Measurements from ENCODE around the gene SLC39A11. TPM values are rescaled to one million over a fixed set of nuclear protein-coding genes. Genes with fewer than 3 reads are reported as not detected.

Gene SLC39A11
- total RNA-seq, 3 donors from 2014 or later: 16.7 to 23.3 (median 20.1) TPM

DNA sequence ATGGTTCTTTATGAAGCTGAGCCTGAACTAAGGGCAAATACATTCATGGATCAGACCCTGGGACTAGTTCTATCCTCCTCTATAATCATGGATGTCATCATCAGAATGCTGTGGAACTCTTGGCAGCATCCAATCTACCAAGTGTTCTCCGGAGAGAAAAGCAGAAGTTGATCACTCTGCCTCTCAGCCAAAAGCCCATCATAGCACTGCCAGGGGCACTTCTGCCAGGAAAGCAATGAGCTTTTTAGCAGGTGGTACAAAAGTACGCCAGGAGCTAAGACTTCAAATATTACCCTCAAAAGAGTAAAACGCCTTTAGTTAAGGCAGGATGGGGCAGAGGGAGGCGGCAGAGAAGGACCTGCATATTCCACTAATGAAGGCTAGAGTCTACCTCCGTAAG lies 279.0 kb downstream of the SLC39A11 start:
- Mint-ChIP-seq H3K9me3 (peaks cover 8% of the 10 kb centered on the region), H3K4me1 (ENCODE audit: low read depth) (no peaks in the 10 kb centered on the region), H3K4me3 (no peak overlapping the region), H3K27me3 (ENCODE audit: low read depth) (no peaks in the 10 kb centered on the region), H3K36me3 (ENCODE audit: insufficient read depth) (peaks cover 54% of the 10 kb centered on the region)
- ATAC-seq (no peak), DNase-seq (no peak)

DNA sequence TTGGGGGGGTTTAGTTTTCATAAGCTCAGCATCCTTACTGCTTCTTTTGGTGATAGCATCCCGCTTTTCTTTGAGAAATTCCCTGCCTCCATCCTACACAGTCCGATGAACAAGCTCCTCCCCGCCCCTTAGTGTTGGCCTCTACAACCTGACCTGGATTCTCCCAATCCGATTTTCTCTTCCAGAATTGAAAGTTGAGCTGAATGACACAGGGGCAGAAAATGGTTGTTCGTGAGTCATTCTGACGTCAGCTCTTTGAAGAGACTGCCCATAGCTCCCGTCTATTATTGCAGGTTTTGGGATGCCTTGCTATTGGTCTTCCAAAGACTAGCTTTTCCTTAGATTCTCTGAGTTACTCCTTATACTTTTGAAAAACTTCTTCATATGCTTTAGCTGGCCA lies 279.7 kb downstream of the SLC39A11 start:
- DNase-seq: no peak
- no peak for ATAC-seq
- Mint-ChIP-seq H3K27me3 (ENCODE audit: low read depth) (no peaks in the 10 kb centered on the region), H3K4me1 (ENCODE audit: low read depth) (no peaks in the 10 kb centered on the region), H3K36me3 (ENCODE audit: insufficient read depth) (peaks cover 49% of the 10 kb centered on the region), H3K4me3 (no peak overlapping the region), H3K9me3 (peaks cover 8% of the 10 kb centered on the region)

- Mint-ChIP-seq H3K27me3 (ENCODE audit: low read depth) (no peaks in the 10 kb centered on the region), H3K4me1 (ENCODE audit: low read depth) (no peaks in the 10 kb centered on the region), H3K36me3 (ENCODE audit: insufficient read depth) (peaks cover 49% of the 10 kb centered on the region), H3K4me3 (no peak overlapping the region), H3K9me3 (peaks cover 8% of the 10 kb centered on the region)
- DNase-seq: no peak
- no peak for ATAC-seq
Measured at GRCh38 chr17:72811976-72812687, 280.4 kb downstream of the SLC39A11 start.

GRCh38 chr17:72810991-72811508 lies 281.4 kb downstream of the SLC39A11 start:
- H3K4me1 Mint-ChIP-seq (ENCODE audit: low read depth): no peaks in the 10 kb centered on the region
- ATAC-seq: no peak
- DNase-seq: no peak
- H3K4me3 Mint-ChIP-seq: no peak overlapping the region
- H3K36me3 Mint-ChIP-seq (ENCODE audit: insufficient read depth): peaks cover 47% of the 10 kb centered on the region
- H3K9me3 Mint-ChIP-seq: peaks cover 8% of the 10 kb centered on the region
- no peaks in the 10 kb centered on the region for H3K27me3 Mint-ChIP-seq (ENCODE audit: low read depth)

DNA sequence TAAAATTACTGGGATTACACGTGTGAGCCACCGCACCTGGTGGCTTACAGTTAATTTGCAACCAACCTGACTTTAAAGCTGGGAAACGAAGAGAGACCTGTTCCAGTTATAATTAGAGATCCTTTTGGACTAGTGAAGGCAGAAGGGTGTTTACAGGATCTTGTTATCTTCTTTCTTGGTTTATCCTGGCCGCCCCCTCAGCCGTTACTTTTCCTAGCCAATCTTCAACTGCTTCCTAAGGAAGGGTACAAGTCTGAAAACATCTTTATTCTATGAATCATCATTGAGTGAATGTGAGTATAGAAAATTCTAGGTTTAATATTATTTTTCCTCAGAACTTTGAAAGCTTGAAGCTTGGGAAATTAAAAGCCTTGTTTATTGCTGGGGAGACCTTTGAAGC lies 286.5 kb downstream of the SLC39A11 start:
- Mint-ChIP-seq H3K4me1 (ENCODE audit: low read depth) (no peaks in the 10 kb centered on the region), H3K4me3 (no peak overlapping the region), H3K27me3 (ENCODE audit: low read depth) (no peaks in the 10 kb centered on the region), H3K36me3 (ENCODE audit: insufficient read depth) (peaks cover 33% of the 10 kb centered on the region), H3K9me3 (peaks cover 5% of the 10 kb centered on the region)
- ATAC-seq (no peak), DNase-seq (no peak)

GRCh38 chr17:72804949-72805707 lies 287.4 kb downstream of the SLC39A11 start:
- Mint-ChIP-seq H3K4me1 (ENCODE audit: low read depth) (no peaks in the 10 kb centered on the region), H3K9me3 (peaks cover 11% of the 10 kb centered on the region), H3K27me3 (ENCODE audit: low read depth) (no peaks in the 10 kb centered on the region), H3K36me3 (ENCODE audit: insufficient read depth) (peaks cover 37% of the 10 kb centered on the region), H3K4me3 (no peak overlapping the region)
- ATAC-seq: no peak
- DNase-seq: no peak

DNA sequence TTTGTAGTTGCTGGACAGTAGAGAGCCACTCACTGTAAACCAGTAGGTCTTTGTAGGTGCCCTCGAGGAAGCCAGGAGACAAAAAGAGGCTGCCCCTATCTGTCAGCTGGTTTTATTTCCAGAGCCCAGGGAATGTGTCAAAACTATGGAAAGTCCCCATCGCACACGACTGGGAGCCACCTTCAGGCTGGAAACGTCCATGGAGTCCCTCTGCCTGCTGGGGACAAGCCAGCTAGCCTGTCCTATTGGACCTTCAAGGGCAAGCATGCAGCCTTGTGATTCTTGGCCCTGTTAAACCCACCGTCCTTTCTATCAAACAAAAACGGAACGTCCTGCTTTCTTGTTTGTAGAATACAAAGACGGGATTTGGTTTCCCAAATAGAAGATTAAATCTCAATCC lies 289.8 kb downstream of the SLC39A11 start:
- H3K9me3 Mint-ChIP-seq: peaks cover 25% of the 10 kb centered on the region
- H3K27me3 Mint-ChIP-seq (ENCODE audit: low read depth): no peaks in the 10 kb centered on the region
- no peaks in the 10 kb centered on the region for H3K4me1 Mint-ChIP-seq (ENCODE audit: low read depth)
- H3K4me3 Mint-ChIP-seq: no peak overlapping the region
- DNase-seq: no peak
- H3K36me3 Mint-ChIP-seq (ENCODE audit: insufficient read depth): peaks cover 48% of the 10 kb centered on the region
- no peak for ATAC-seq

- Mint-ChIP-seq H3K36me3 (ENCODE audit: insufficient read depth) (peaks cover 59% of the 10 kb centered on the region), H3K9me3 (peaks cover 59% of the 10 kb centered on the region), H3K27me3 (ENCODE audit: low read depth) (no peaks in the 10 kb centered on the region), H3K4me1 (ENCODE audit: low read depth) (no peaks in the 10 kb centered on the region), H3K4me3 (no peak overlapping the region)
- ATAC-seq (no peak), DNase-seq (no peak)
Measured at GRCh38 chr17:72797142-72797541, 295.3 kb downstream of the SLC39A11 start.

DNA sequence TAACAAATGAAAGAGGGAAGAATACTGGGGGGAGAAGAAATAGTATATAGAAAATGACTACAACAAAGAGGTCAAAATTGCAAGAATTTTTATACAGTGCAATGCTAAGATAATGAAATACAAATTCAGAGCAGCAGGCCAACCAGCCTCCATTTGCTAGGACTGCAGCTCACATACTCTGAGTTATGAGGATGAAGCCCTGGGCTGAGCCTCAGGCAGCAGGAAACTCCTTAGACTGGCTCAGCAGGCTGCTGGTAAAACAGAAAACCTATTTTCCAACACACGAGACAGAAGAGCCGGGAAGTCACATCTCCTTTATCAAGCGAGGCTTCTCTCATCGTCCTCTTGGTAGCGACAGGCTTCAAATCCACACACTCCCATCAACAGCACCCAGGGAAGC lies 296.5 kb downstream of the SLC39A11 start:
- H3K9me3 Mint-ChIP-seq: peaks cover 65% of the 10 kb centered on the region

DNA sequence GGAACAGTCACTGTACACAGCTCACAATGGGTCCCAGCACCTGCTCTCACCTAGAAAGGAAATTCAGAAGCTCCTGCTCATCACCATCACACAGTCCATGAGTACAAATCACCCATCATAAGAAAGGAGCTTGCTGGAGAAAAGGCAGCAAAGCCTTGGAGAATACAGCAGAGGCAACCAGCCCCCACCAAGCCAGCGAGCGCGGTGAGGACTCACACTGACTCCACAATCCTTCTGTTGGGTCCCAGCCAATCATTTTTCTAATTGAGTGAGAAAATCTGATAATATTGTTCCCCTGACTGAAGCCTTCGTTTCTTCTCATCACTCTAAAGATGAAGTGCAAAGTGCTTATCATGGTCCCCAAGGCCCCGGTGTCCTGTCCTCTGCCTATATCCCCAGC lies 298.3 kb downstream of the SLC39A11 start:
- H3K4me3 Mint-ChIP-seq: no peak overlapping the region
- peaks cover 50% of the 10 kb centered on the region for H3K9me3 Mint-ChIP-seq
- no peak for DNase-seq
- no peaks in the 10 kb centered on the region for H3K4me1 Mint-ChIP-seq (ENCODE audit: low read depth)
- H3K27me3 Mint-ChIP-seq (ENCODE audit: low read depth): no peaks in the 10 kb centered on the region
- H3K36me3 Mint-ChIP-seq (ENCODE audit: insufficient read depth): peaks cover 57% of the 10 kb centered on the region
- no peak for ATAC-seq

More for the DNA sequence above, 296.5 kb downstream of the SLC39A11 start:
- H3K4me1 Mint-ChIP-seq (ENCODE audit: low read depth): no peaks in the 10 kb centered on the region
- ATAC-seq (no peak), DNase-seq (no peak)
- no peak overlapping the region for H3K4me3 Mint-ChIP-seq
- H3K36me3 Mint-ChIP-seq (ENCODE audit: insufficient read depth): peaks cover 63% of the 10 kb centered on the region
- H3K27me3 Mint-ChIP-seq (ENCODE audit: low read depth): no peaks in the 10 kb centered on the region

DNA sequence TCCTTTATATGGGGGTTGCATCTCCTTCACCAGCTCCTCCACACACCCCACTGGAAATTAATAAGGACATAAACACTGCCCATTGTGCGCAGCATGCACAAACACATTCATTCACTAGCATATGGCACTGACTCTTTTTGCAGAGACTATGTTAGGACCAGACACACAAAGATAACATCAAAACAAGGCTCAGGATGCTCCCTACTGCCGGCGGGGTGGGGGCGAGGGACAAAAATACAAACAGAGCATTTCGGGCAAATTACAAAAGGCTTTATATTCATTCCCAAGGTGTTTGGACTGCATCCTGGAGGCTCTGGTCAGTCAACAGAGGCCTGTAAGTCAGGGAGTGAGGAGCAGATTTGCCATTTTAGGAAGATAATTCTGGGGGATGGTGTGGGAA lies 299.7 kb downstream of the SLC39A11 start:
- Mint-ChIP-seq H3K9me3 (peaks cover 43% of the 10 kb centered on the region), H3K27me3 (ENCODE audit: low read depth) (no peaks in the 10 kb centered on the region), H3K36me3 (ENCODE audit: insufficient read depth) (peaks cover 49% of the 10 kb centered on the region), H3K4me3 (no peak overlapping the region), H3K4me1 (ENCODE audit: low read depth) (no peaks in the 10 kb centered on the region)
- ATAC-seq (no peak), DNase-seq (no peak)

GRCh38 chr17:72790190-72790589 lies 302.3 kb downstream of the SLC39A11 start:
- no peak for ATAC-seq
- H3K27me3 Mint-ChIP-seq (ENCODE audit: low read depth): no peaks in the 10 kb centered on the region
- peaks cover 40% of the 10 kb centered on the region for H3K36me3 Mint-ChIP-seq (ENCODE audit: insufficient read depth)
- no peak overlapping the region for H3K4me3 Mint-ChIP-seq
- no peaks in the 10 kb centered on the region for H3K4me1 Mint-ChIP-seq (ENCODE audit: low read depth)
- peaks cover 34% of the 10 kb centered on the region for H3K9me3 Mint-ChIP-seq
- no peak for DNase-seq

DNA sequence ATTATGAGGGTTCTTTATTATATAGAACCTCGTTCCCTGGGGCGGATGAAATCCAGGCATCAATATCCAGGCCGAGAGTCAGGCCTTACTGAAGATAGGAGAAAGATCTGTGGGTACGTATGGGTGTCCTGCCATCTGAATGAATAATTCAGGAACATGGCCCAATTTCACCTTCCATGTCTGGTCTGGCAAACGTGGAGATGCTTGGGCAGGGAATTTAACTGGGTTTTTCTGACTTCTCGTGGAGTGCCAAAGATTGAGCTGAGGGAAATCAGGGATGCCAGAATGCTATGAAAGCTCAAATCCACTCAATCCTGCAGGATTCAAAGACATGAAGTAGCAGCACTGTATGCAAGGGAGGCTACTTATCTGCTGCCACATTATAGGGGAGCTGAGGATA lies 302.8 kb downstream of the SLC39A11 start:
- ATAC-seq (no peak), DNase-seq (no peak)
- Mint-ChIP-seq H3K9me3 (peaks cover 30% of the 10 kb centered on the region), H3K27me3 (ENCODE audit: low read depth) (no peaks in the 10 kb centered on the region), H3K4me1 (ENCODE audit: low read depth) (no peaks in the 10 kb centered on the region), H3K36me3 (ENCODE audit: insufficient read depth) (peaks cover 37% of the 10 kb centered on the region), H3K4me3 (no peak overlapping the region)

DNA sequence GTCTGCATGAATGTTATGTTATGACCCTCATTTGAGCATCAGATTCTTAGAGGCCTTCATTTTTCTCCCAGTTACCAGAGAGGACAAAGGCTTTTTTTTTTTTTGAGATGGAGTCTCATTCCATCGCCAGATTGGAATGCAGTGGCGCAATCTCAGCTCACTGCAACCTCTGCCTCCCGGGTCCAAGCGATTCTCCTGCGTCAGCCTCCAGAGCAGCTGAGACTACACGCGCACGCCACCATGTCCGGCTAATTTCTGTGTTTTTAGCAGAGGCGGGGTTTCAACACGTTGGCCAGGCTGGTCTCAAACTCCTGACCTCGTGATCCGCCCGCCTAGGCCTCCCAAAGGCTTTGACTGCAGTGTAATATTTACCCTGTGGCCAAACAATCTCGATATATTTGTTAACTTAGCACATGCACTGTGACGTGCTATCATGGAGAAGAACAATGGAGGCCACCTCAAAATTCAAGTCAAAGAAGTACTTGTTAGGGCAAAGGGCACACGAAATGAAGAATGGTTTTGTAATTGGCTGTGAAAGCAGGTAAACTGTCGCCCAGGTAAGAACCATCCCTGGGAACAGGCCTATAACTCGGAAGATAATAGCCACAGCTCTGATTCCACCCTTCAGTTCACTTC lies 303.4 kb downstream of the SLC39A11 start:
- Mint-ChIP-seq H3K36me3 (ENCODE audit: insufficient read depth) (peaks cover 31% of the 10 kb centered on the region), H3K27me3 (ENCODE audit: low read depth) (no peaks in the 10 kb centered on the region), H3K4me1 (ENCODE audit: low read depth) (no peaks in the 10 kb centered on the region), H3K9me3 (peaks cover 23% of the 10 kb centered on the region), H3K4me3 (no peak overlapping the region)
- ATAC-seq (no peak), DNase-seq (no peak)
